ENCODE results near the gene DSCAML1.

DNA sequence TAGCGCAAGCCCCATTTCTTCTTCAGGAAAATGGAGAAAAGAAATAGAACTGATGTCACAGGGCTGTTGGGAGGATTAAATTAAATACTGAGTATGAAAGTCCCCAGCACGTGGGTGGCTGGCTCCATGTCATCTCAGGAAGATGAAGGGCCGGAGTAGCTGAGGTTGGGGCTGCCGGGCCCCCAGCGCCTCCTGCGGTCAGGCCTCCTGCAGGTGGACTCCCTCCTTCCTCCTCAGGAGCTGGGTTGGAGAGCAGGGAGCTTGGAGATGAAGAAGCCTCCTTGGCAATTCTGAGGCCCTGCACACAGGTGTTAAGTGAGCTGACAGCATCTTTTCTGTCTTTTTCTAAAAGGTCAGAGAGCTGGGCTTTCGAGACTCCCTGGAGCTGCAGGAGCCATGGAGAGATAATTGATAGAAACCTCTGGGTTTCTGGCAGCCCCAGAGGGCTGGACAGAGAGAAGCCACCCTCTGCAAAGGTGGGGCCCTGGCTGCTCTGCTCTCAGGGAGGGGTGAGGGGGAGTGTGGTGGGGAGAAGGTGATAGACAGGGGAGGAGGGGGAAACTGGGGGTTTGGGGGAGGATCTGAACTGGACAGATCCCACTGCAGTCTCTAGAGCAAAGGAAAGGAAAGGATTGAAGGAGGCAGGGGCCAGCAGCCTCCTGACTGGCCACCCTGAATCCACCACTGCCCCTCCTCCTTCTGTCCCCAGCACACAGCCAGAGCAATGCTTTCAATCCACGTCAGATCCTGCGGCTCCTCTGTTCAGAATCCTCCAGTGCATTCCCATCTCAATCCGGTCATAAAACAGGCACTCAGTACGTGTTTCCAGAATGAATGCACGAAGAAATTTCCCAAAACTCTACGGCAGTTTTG is 258.5 kb downstream of the DSCAML1 start:
- TF ChIP-seq, protein P1, sequence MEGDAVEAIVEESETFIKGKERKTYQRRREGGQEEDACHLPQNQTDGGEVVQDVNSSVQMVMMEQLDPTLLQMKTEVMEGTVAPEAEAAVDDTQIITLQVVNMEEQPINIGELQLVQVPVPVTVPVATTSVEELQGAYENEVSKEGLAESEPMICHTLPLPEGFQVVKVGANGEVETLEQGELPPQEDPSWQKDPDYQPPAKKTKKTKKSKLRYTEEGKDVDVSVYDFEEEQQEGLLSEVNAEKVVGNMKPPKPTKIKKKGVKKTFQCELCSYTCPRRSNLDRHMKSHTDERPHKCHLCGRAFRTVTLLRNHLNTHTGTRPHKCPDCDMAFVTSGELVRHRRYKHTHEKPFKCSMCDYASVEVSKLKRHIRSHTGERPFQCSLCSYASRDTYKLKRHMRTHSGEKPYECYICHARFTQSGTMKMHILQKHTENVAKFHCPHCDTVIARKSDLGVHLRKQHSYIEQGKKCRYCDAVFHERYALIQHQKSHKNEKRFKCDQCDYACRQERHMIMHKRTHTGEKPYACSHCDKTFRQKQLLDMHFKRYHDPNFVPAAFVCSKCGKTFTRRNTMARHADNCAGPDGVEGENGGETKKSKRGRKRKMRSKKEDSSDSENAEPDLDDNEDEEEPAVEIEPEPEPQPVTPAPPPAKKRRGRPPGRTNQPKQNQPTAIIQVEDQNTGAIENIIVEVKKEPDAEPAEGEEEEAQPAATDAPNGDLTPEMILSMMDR (conservative IDR thresholded peaks at IDR 0.05; ENCODE audit: low read length): no peak
- no peak for TF ChIP-seq EZH2phosphoT487 (IDR thresholded peaks at IDR 0.05; ENCODE audit: borderline replicate concordance, low read depth, low read length)

Measured in OCI-LY7 (cell line).